AG08396 (cell line): Measurements from ENCODE around the gene CHMP6.

Experiments
- DNase-seq: peaks from one replicate; pipeline ENCODE4 v3.0.0; 2012; ENCODE audit warnings: low spot score, mixed read lengths

CHMP6 gene

GRCh38 chr17:81043725-81044427 is 52.2 kb downstream of the CHMP6 start:
- no peak for DNase-seq

DNA sequence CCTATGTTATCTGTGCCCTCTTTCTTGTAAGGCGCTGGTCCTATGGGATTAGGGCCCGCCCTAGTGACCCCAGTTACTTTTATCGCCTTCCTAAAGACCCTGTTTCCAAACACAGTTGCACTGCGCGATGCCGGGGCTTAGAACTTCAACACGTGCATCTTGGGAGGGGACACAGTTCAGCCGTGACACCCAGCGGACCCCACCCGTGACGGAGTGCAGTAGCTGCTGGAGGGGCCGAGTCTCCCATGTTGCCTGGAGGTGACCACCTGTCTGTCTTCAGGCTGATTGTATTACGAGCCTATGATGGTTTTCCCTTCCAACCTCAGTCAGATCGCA is 52.8 kb downstream of the CHMP6 start:
- DNase-seq: no peak

DNA sequence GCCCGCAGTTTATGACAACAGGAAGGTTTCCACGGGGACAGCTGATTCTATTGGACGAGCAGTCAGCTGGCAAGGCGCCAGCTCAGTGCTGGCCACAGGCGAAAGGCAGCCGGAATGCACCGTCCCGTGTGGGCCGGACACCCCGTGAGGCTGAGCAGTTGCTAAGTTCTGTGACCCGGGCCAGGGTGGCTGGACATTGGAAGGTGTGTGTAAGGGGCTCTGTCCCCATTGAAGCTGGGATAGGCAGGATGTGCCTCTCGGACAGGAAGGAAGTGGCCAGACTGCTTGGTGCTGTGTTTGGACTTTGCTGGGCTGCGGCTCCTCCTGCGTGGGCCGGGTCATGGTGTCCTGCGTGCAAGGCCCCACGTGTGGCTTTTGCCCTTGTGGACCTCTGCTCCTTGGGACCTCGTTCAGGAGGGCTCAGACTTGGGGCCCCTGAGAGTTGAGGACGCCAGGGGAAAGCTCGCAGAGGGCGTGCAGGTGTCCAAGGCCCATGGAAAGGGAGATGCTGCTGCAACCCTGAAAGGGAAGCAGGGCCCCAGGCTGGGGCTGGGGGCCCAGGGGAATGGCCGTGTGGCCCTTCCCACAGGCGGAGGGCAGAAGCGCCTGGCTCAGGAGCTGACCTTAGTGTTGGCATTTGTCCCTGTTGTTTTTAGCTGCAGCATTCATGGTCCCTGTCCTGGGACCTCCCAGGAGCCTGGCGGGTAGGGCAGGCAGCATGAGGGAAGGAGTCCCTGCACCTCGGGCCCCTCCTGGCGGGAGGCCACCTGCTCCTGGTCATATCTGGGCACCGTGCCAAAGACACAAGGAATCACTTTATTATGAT is 53.3 kb downstream of the CHMP6 start:
- DNase-seq: peak; percentile 88

DNA sequence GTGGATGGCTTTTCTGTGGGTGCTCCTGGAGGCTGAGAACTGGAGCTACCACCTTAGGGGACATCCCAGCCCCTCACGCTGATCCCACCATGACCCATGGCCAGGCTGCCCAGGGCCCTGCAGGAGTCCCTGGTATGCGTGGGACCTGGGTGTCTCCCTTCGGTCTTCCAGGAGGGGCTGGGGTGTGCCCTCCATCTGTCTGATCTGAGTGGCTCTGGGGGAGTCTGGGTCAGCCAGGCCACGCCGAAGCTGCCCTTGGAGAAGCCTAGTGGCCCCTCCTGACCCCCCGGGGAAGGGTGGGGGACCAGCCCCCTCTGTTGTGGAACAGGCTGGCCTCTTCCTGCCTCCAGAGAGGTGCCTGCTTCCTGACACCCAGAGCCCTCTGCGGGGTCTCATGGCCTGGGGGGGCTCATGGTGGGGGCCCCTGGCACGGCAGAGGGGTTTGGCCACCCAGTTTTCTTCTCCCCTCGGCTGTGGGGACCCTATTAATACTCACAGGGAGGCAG is 54.0 kb downstream of the CHMP6 start:
- DNase-seq: no peak

GRCh38 chr17:81046132-81046769 is 54.6 kb downstream of the CHMP6 start:
- DNase-seq: no peak

- DNase-seq: no peak
Measured at GRCh38 chr17:81046770-81047359, 55.2 kb downstream of the CHMP6 start.

- no peak for DNase-seq
Measured at GRCh38 chr17:81048827-81049371, 57.3 kb downstream of the CHMP6 start.

- DNase-seq: no peak
Measured at GRCh38 chr17:81049372-81049911, 57.8 kb downstream of the CHMP6 start.
